K562 (cell line): Measurements from ENCODE around the gene MCC. TPM values are rescaled to one million over a fixed set of nuclear protein-coding genes. Genes with fewer than 3 reads are reported as not detected.
A peak's percentile ranks its signal among the peaks of the same experiment; 100 is the strongest.

Experiments used
- ATAC-seq: fragments of 200-7000 bp; cut with Tn5 transposase; 3 replicates; pipeline ENCODE4 v1.9.1; 2020; ENCODE audit warnings: moderate library complexity
- BruUV-seq: library from RNA; stranded (reverse); fragments of 400-500 nt; replicated peaks from 2 replicates; lab custom pipeline; 2021; lab: Mats Ljungman, UMichigan
- CTCF ChIA-PET: fragments of 300-600 bp; formaldehyde crosslinking; extraction: SDS; loops from one replicate; lab custom pipeline; 2021; ENCODE audit warnings: low intra/inter-chr PET ratio; lab: Yijun Ruan, JAX
- POLR2A ChIA-PET: fragments of 300-600, 350-650 bp; sonication (Branson Sonifier 250); formaldehyde crosslinking; extraction: SDS; loops from one replicate; lab custom pipeline; 2021; ENCODE audit warnings: antibody characterized with exemption, inconsistent platforms; lab: Yijun Ruan, JAX
- DNase-seq, 4 experiments: peaks; one replicate each; pipeline versions ENCODE4 v3.0.0 to v3.0.0-alpha.2; 2011 to 2018; ENCODE audit warnings: low spot score in 3 of 4, mixed read lengths in 3 of 4; ENCODE audit errors: extremely low read depth in 1 of 4
- FAIRE-seq: peaks from 2 replicates; lab custom pipeline; 2011; peaks lifted over from hg19 to GRCh38; lab: Jason Lieb, UNC
- H2AFZ ChIP-seq: 2 replicates; pipeline ENCODE4 v1.6.0; 2011; ENCODE audit warnings: low read depth, low read length, control low read depth, inconsistent platforms
- H3K27ac ChIP-seq: fragments of 200-600 bp; 3 replicates; pipeline ENCODE4 v1.8.0; 2011; ENCODE audit warnings: low read depth, mild to moderate bottlenecking, control low read depth, inconsistent platforms, low read length, moderate library complexity, mixed read lengths; ENCODE audit errors: extremely low read depth
- H3K27me3 ChIP-seq, 2 experiments: fragments of 300-600 bp in 1 of 2; 2 replicates in 1 of 2; 3 replicates in 1 of 2; pipeline versions ENCODE4 v1.6.0 to v1.8.0; 2011; ENCODE audit warnings: inconsistent platforms in 2 of 2, low read length in 2 of 2, mild to moderate bottlenecking in 1 of 2, mixed read lengths in 1 of 2, moderate library complexity in 1 of 2; ENCODE audit not compliant: control insufficient read depth in 2 of 2, insufficient read depth in 2 of 2
- H3K36me3 ChIP-seq: fragments of 300-600 bp; 3 replicates; pipeline ENCODE4 v1.8.0; 2011; ENCODE audit warnings: mild to moderate bottlenecking, low read length, inconsistent platforms; ENCODE audit not compliant: control insufficient read depth, insufficient read depth
- H3K4me1 ChIP-seq, 2 experiments: fragments of 200-600 bp in 1 of 2; replicated peaks in 1 of 2; 2 replicates in 1 of 2; 3 replicates in 1 of 2; pipeline versions ENCODE4 v1.5.1 to v1.8.0; 2011; ENCODE audit warnings: inconsistent platforms in 2 of 2, low read length in 2 of 2, mild to moderate bottlenecking in 1 of 2, mixed read lengths in 1 of 2, moderate library complexity in 1 of 2; ENCODE audit not compliant: control insufficient read depth in 2 of 2, insufficient read depth in 2 of 2
- H3K4me2 ChIP-seq: 2 replicates; pipeline ENCODE4 v1.6.1; 2011; ENCODE audit warnings: low read length, control low read depth, inconsistent platforms, mixed read lengths; ENCODE audit not compliant: insufficient read depth
- H3K4me3 ChIP-seq: fragments of 200-600 bp; sonication (generic), shearing (Covaris generic); 2 replicates; pipeline ENCODE4 v1.5.1; 2016; ENCODE audit warnings: control low read depth, inconsistent platforms
- H3K79me2 ChIP-seq: fragments of 200-600 bp; 3 replicates; pipeline ENCODE4 v1.8.0; 2011; ENCODE audit warnings: low read length, inconsistent platforms; ENCODE audit not compliant: control insufficient read depth, insufficient read depth
- H3K9ac ChIP-seq, 2 experiments: 2 replicates each; pipeline versions ENCODE4 v1.6.0 to v1.6.1; 2011; ENCODE audit warnings: low read depth in 2 of 2, low read length in 2 of 2, control low read depth in 1 of 2, inconsistent platforms in 1 of 2, mild to moderate bottlenecking in 1 of 2, mixed read lengths in 1 of 2; ENCODE audit not compliant: insufficient read depth in 1 of 2
- H3K9me1 ChIP-seq: one replicate; pipeline ENCODE4 v1.6.0; 2011; ENCODE audit warnings: inconsistent platforms, mild to moderate bottlenecking, low read length, moderate library complexity; ENCODE audit not compliant: control insufficient read depth, insufficient read depth
- H3K9me3 ChIP-seq: replicated peaks from 2 replicates; pipeline ENCODE4 v1.5.1; 2011; ENCODE audit warnings: low read depth, low read length, inconsistent platforms; ENCODE audit not compliant: control insufficient read depth, insufficient read depth
- H4K20me1 ChIP-seq: replicated peaks from 2 replicates; pipeline ENCODE4 v1.6.1; 2011; ENCODE audit warnings: low read length, inconsistent platforms, mixed read lengths; ENCODE audit not compliant: control insufficient read depth, insufficient read depth
- EGR1 ChIP-seq: fragments of 450-650 bp; conservative IDR thresholded peaks from 2 replicates; pipeline ENCODE4 v1.6.1; 2017; ENCODE audit warnings: mild to moderate bottlenecking
- JUND ChIP-seq, 2 experiments: IDR thresholded peaks; 2 replicates in 1 of 2; 3 replicates in 1 of 2; pipeline ENCODE4 v1.6.1; 2011; ENCODE audit warnings: borderline replicate concordance in 2 of 2, low read depth in 2 of 2, low read length in 2 of 2, improper control_type of control experiment in 1 of 2, missing biosample characterization in 1 of 2, missing genetic modification characterization in 1 of 2, missing genetic modification reagents in 1 of 2
- KLF6 ChIP-seq: fragments of 250-450 bp; sonication (Bioruptor Pico); IDR thresholded peaks from 2 replicates; pipeline ENCODE4 v1.4.0; 2020; ENCODE audit warnings: mild to moderate bottlenecking, moderate library complexity, borderline replicate concordance
- MAFG ChIP-seq: fragments of 450-650 bp; conservative IDR thresholded peaks from 2 replicates; pipeline ENCODE4 v1.6.1; 2016; ENCODE audit warnings: missing genetic modification characterization, missing compliant biosample characterization
- MTA1 ChIP-seq: fragments of 450-650 bp; IDR thresholded peaks from 2 replicates; pipeline ENCODE4 v1.6.1; 2017; ENCODE audit warnings: borderline replicate concordance
- MXI1 ChIP-seq: IDR thresholded peaks from 2 replicates; pipeline ENCODE4 v1.6.1; 2011; ENCODE audit warnings: low read depth, mild to moderate bottlenecking, improper control_type of control experiment, low read length
- NELFE ChIP-seq: IDR thresholded peaks from 2 replicates; pipeline ENCODE4 v1.6.1; 2011; ENCODE audit warnings: mild to moderate bottlenecking; ENCODE audit not compliant: insufficient read depth, insufficient read length
- NFE2 ChIP-seq: IDR thresholded peaks from 2 replicates; pipeline ENCODE4 v1.6.1; 2014; ENCODE audit warnings: antibody characterized with exemption, low read depth
- ZEB2 ChIP-seq: fragments of 450-650 bp; IDR thresholded peaks from 2 replicates; pipeline ENCODE4 v1.6.1; 2016
- ZNF507 ChIP-seq: conservative IDR thresholded peaks from 2 replicates; pipeline ENCODE4 v1.6.1; 2017; ENCODE audit warnings: missing genetic modification characterization, missing compliant biosample characterization
- WGBS: fragments of 100-300 bp; shearing (Covaris generic); methylation state at CpG from one replicate; pipeline ENCODE4 v1.1.6; 2016; ENCODE audit warnings: low coverage, mixed read lengths; ENCODE audit not compliant: insufficient coverage; ENCODE audit errors: missing lambda C conversion rate; 5-methylcytosine and 5-hydroxymethylcytosine counted together
- in situ Hi-C: fragments of 300-500 bp; cut with MboI; formaldehyde crosslinking; loops from 4 replicates; pipeline ENCODE4 v1.15.0; 2018; ENCODE audit warnings: inconsistent platforms, mixed read lengths
- intact Hi-C: fragments of 100-400 bp; cut with micrococcal nuclease; formaldehyde crosslinking; loops from 2 replicates; pipeline ENCODE4 v1.14.2; 2022
- polyA plus RNA-seq, 8 experiments: library from polyadenylated mRNA; depleted of rRNA in 4 of 8; stranded (reverse) in 5 of 8; unstranded in 3 of 8; fragments of >200 nt; fragmentation: Nextera tagmentation in 2 of 8; fragmentation: Illumina TruSeq in 1 of 8; extraction: Ambion mirVana in 2 of 8; extraction: Trizol in 1 of 8; gene quantifications; 2 replicates each; pipeline versions ENCODE4 v1.2.1 to v1.2.3, GENCODE V29; 2011 to 2014; ENCODE audit warnings: inconsistent platforms in 1 of 8, missing spikeins in 1 of 8
- total RNA-seq, 7 experiments: library from RNA; depleted of rRNA in 6 of 7; stranded (reverse); fragments of >200 nt in 6 of 7; fragmentation: Illumina TruSeq in 2 of 7; extraction: Trizol in 2 of 7; gene quantifications; 2 replicates each; pipeline versions ENCODE4 v1.2.1 to v1.2.3, GENCODE V29; 2011 to 2021; ENCODE audit warnings: low replicate concordance in 1 of 7

MCC gene
- total and polyA plus RNA-seq, 9 of the 15 experiments (the other 6 are each of a cell fraction or from before 2014, with no cell fraction given) = 0.04 to 0.24 (median 0.06) TPM; not detected in 1

GRCh38 chr5:113333411-113333810 lies 154.8 kb downstream of the MCC start (continued):
- TF ChIP-seq EGR1 (no peak), JUND (IDR thresholded peaks at IDR 0.05; ENCODE audit: borderline replicate concordance, low read depth, low read length) (no peak), JUND (tag; IDR thresholded peaks at IDR 0.05; ENCODE audit: borderline replicate concordance, low read depth, low read length) (no peak), NELFE (no peak), KLF6 (CRISPR knock-in tag) (no peak), ZEB2 (no peak), MXI1 (no peak), ZNF507 (tag) (no peak)

GRCh38 chr5:113331209-113331551 lies 157.1 kb downstream of the MCC start:
- ATAC-seq = peak; percentile 56
- intact Hi-C loops = no loop called here

More at GRCh38 chr5:113331209-113331551, 157.1 kb downstream of the MCC start:
- WGBS = 3% methylated on average over 4 of the region's 4 CpGs
- DNase-seq = no peak
- no peaks in the 10 kb centered on the region for H3K79me2 ChIP-seq
- H3K27me3 ChIP-seq = no peaks in the 10 kb centered on the region; a peak in 2 of 5 replicates
- no peak overlapping the region for H3K4me3 ChIP-seq
- TF ChIP-seq NFE2 = peak; percentile 42; the same call in 1 of the 2 replicates
- peak; percentile 18; the same call in 1 of the 2 replicates for TF ChIP-seq MAFG (tag)
- no peak for TF ChIP-seq MTA1
- H3K4me1 ChIP-seq = no peaks in the 10 kb centered on the region
- H3K36me3 ChIP-seq = no peaks in the 10 kb centered on the region
- H3K9me1 ChIP-seq = no peaks in the 10 kb centered on the region
- no peak overlapping the region for H2AFZ ChIP-seq
- in situ Hi-C loops = no loop called here
- CTCF ChIA-PET = no interaction called here
- POLR2A ChIA-PET = no interaction called here
- no peaks in the 10 kb centered on the region for H4K20me1 ChIP-seq
- H3K9me3 ChIP-seq = no peaks in the 10 kb centered on the region
- no peak for FAIRE-seq
- no peak overlapping the region for H3K27ac ChIP-seq
- no peak overlapping the region for H3K4me2 ChIP-seq
- H3K9ac ChIP-seq = no peak overlapping the region
- no TSS peak for BruUV-seq
